HG03521 (cell line): Measurements from ENCODE around the gene CXADR.

Experiments used
- ATAC-seq: cut with Tn5 transposase; IDR thresholded peaks from one replicate; pipeline ENCODE4 v1.9.1; 2021; ENCODE audit warnings: mild to moderate bottlenecking, moderate library complexity; ENCODE audit not compliant: unreplicated experiment

The CXADR gene

DNA sequence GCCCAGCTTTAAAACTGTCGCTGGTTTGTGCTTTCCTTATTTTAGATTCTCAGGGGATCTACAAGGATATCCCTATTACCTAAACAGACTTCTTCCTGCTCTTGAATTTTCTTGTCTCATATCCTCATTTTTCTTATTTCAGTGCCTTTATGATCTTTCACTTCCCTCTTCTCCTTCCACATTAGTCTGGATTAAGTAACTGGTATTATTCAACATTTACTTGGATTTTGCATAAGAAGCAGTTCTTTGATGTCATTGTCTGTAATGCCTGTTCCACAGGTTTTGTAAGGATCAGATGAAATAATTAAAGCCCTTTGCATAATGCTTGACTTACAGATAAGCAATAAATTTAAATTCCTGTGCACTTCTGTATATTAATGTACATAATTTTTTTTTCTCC, 26.5 kb downstream of the CXADR start:
- ATAC-seq, result no peak

DNA sequence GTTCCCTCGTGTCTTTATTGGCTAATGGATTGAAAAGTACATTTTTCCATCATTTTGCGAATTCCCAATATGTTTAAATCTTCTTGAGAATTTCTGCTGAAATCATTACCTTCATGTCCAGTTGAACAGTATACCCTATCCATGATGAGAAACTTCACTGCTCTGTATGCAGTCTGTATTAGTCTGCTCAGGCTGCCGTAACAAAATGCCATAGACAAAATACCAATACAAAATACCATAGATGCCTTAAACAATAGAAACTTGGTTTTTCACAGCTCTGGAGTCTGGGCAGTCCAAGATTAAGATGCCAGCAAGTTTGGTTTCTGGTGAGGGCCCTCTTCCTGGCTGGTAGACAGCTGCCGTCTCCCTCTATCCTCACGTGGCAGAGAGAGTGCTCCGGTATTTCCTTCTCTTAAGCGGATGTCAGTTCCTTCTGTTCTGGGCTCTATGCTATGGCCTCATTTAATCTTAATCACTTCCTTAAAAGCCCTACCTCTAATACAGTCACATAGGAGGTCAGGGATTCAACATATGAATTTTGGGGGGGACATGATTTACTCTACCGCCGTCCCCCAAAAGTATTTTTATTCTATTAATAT, 27.0 kb downstream of the CXADR start:
- ATAC-seq, result no peak

- no peak for ATAC-seq
These were observed 27.7 kb downstream of the CXADR start for GRCh38 chr21:17540530-17540929.

DNA sequence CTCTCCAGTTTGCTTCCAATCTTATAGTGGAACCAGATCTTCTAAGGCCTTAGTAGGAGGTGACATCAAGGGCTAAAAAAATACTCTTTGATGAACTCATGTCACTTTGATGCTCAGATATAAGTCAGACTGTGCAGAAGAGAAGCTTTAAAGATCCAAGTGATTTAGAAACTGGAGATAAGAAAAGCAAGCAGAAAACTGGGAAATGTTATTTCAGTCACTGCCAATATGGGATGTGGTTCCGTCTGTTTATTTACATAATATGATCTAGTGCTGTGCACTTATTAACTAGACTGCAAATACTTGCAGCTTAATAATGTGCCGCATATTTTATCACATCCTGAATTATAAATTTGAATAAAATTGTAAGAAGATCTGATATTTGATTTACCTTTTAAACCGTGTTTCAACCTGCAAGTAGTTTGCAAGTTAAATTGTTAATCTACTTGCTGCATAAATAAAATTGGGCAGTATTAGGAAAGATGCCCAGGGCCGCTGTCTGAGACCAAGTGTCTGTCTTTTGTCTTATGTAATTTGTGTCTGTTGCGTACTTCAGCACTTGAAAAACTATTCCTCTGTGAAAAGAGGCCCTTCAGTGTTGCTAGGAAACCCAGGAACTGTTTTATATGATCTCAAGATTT, 29.6 kb downstream of the CXADR start:
- ATAC-seq, result no peak

- no peak for ATAC-seq
These were observed 32.2 kb downstream of the CXADR start for GRCh38 chr21:17545007-17545406.

GRCh38 chr21:17548262-17548661, 35.4 kb downstream of the CXADR start:
- no peak for ATAC-seq

DNA sequence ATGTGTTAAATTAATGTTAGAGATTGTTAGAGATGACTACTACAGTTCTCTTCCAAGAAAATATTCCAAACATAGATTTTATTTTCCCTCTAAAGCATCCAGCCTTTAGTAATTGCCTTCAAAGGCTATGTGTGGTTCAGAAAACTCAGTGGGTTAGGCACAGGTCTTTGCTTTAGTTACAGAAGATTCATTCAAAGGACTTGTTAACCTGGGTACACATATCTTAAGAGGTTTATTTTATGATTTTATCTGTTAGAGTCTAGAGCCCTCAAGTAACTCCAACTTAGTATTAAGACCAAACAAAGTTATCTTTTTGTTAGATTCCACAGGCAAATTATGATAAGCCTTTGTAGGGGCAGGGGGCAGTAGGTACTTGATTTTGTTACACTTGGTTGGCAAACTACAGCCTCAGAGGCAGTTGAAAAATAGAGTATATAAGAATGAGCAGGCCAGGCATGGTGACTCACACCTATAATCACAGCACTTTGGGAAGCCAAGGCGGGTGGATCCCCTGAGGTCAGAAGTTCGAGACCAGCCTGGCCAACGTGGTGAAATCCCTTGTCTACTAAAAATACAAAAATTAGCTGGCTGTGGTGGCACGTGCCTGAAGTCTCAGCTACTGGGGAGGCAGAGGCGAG, 37.9 kb downstream of the CXADR start:
- ATAC-seq, result no peak

DNA sequence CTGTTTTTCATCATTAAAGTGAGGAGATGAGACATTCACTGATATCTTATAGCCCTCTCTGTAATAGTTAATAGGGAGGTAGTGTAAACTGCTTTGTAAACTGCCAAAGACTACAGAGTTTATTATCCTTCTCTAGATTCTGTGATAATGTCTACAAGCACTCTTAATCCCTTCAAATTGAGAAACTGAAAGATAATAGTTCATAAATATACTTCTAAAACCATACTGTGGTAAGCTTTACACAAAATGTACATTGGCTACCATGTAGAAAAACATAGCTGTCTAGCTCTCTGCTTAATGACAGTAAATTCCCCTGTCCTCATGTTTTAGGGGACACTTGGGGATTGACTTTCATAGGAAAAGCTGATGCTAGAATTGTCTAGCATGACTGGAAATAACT, 39.6 kb downstream of the CXADR start:
- ATAC-seq, result no peak

- ATAC-seq, result no peak
These were observed 41.3 kb downstream of the CXADR start for GRCh38 chr21:17554120-17554519.

DNA sequence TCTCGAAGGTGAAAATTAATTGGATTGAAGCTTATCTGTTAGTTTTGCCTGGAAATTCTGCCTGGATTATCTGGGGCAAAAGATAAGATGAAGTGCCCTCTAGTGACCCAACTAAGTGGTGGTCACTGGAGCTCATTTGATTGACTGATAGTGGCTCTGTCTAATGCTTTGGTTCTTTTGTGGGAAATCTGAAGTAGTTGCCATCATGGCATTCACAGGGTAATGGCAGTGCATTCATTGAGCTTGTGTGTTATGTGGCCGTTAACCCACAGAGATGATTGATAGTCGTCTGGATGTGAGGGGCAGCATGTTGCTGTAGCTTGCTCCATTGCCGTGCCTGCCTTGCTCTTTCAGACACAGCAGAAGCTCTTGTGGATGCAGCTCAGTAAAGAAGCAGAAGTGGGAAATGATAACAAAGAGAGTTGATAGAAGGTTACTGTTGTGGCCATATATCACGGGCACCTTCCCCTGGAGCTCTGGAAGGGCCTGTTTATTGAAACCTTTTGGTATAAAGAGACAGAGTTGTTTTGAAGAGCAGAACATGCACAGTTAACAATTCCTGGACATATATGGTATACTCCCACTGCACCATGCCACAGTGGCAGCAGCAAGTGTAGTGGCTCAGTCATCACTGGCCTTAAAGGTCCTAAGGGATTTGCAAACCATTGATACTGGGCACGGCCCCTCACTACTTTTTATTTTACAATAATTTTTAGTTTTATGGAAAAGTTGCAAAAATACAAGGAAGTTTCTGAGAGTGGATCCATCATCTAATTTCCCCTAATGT, 42.0 kb downstream of the CXADR start:
- no peak for ATAC-seq

GRCh38 chr21:17560377-17561025, 47.7 kb downstream of the CXADR start:
- no peak for ATAC-seq

DNA sequence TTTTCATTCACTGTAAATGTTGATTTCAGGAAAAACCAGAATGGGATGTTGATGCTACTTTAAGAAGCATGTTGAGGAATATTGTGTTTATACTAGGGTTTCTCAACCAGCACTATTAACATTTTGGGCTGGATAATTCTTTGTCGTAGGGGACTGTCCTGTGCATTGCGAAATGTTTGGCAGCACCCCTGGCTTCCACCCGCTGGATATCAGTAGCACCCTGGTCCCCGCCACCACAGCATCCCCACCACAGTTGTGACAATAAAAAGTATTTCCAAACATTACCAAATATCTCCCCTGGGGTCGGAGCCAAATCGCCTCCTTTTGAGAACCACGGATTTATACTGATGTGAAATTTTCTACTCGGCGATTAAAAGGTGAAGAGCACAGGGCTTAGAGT, 57.9 kb downstream of the CXADR start:
- no peak for ATAC-seq

DNA sequence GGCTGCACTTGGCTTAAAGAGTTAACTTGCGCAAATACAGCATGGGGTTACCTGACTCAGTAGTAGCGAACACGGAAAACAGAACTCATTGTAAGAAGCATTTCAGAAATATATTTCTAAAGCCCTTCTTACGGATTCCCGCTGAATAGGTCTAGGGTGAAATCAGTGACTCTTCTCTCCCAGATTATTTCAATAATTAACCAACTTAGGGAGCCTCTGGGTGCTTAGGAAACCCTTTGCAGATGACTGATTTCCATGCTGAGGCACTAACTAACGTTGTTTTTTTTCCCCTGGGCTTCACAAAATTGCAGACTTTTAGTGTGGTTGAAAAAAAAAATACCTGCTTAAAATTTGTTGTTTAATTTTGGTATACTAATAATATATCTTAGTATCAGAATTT, 59.6 kb downstream of the CXADR start:
- ATAC-seq, result no peak

DNA sequence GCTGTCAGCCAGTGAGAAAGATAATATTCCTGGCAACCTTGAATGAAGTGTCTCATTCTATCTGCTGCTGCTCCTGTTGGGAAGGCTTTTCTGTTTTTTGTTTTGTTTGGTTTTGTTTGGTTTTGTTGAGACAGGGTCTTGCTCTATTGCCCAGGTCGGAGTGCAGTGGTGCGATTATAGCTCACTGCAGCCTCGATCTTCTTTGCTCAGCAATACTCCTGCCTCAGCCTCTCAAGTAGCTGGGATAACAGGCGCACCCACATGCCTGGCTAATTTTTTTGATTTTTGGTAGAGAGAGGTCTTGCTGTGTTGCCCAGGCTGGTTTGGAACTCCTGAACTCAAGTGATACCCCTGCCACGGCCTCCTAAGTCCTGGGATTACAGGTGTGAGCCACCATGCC, 62.2 kb downstream of the CXADR start:
- ATAC-seq, result no peak

DNA sequence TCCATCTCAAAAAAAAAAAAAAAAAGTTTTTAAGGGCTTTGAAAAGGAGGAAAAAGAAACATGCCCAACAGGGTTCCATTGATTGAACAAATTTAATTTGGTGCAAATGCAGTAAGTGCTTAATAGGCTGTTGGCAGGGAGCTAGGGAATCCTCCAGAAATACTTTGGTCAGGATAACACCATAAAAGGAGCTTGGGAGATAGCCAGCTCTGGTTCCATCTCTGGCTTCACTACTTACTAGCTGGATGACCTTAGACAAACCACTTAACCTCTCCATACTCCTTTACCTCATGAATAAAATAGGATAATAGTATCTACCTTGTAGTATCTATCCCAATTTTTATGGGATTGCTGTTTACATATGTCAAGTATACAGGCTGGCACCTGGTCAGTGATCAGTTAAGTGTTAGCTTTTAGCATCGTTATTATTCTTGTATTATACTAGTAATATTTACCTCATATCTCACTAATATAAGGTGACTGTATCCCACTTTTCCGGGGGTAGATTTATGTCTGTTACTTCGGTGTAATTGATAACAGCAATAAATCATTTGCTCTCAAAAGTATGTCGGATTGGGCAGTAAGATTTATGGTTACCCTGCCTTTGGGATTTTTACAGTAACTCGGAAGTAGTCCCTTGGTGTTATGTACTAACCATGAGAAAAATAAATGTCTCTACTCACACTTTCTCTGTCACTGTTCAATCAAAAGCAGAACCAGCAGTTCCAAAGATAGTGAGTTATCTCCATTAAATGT, 63.4 kb downstream of the CXADR start:
- no peak for ATAC-seq

- ATAC-seq, result no peak
These were observed 64.9 kb downstream of the CXADR start for GRCh38 chr21:17577701-17578100.

GRCh38 chr21:17578162-17578561, 65.3 kb downstream of the CXADR start:
- ATAC-seq, result no peak

- ATAC-seq, result no peak
These were observed 66.0 kb downstream of the CXADR start for GRCh38 chr21:17578876-17579275.

- no peak for ATAC-seq
These were observed 67.5 kb downstream of the CXADR start for GRCh38 chr21:17580319-17580718.

DNA sequence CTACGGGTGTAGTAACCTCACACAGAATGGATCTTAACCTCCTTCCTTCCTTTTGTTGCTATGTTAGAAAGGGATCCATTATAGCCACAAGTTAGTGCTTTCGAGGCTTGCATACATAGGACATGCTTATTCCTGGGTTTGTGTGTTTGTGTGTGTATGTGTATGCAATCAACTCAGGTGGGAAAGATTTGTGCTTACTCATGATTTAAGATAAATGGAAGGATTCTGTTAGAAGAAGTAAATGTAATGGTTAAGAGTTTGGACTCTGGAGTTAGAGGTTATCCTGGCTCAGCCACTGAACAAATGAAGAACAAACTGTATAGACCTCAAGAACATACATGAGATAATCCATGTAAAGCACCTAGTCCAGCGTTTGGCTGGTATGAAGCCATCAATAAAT, 71.1 kb downstream of the CXADR start:
- no peak for ATAC-seq
